Non-pigmented ciliary epithelial cell (primary cell): ENCODE data around the gene SRR.

Source experiments
- DNase-seq: peaks from one replicate; pipeline ENCODE4 v3.0.0-alpha.2; 2010; ENCODE audit warnings: low read depth

The SRR gene

DNA sequence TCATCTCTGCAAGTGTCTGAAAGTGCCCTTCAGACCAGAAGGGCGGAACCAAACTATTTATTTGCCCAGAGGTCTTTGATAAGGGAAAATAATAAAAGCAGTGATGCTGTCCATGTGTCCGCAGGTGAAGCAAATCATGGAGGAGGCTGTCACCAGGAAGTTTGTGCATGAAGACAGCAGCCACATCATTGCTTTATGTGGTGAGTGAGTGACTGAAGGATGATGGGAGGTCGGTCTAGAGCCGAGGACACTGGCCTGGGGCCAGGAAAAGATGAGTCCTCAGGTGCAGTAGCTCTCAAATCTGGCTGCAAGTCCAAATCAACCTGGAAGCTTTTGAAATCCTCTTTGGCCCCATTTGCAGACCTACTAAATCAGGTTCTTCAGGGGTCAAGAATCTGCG, 39.7 kb downstream of the SRR start:
- no peak for DNase-seq

DNA sequence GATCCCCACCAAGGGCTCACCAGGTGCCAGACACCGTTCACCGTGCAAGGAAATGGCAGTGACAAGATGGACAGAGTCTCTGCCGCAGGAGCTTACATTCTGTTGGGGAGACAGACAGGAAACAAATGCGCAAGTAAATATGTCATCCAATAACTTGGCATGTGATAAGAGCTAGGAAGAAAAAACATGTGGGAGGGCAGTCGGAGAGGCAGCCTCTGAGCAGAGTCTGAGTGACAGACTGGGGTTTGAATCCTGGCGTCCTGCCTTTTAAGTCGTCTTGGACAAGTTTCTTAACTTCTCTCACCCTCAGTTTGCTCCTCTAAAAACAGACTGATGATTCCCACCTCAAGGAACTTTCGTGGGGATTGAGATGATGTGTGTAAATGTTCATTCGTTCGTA, 40.8 kb downstream of the SRR start:
- DNase-seq = no peak

DNA sequence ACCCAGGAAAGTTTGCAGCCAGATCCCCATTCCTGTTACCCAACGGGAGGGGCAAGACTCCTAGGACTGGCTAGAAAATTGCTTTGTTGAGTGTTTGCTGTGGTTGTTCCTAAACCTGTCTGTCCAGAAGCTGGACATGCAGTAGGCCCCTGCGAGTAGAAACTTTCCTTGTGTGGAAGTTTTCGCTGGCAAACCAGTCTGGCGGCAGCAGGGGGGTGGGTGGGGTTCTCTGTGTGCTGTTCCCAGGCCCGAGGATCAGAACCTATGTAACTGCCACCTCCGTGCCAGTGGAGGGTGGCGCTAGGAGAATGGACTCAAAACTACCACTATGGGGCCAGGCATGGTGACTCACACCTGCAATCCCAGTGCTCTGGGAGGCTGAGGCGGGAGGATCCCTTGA, 42.7 kb downstream of the SRR start:
- DNase-seq = no peak

DNA sequence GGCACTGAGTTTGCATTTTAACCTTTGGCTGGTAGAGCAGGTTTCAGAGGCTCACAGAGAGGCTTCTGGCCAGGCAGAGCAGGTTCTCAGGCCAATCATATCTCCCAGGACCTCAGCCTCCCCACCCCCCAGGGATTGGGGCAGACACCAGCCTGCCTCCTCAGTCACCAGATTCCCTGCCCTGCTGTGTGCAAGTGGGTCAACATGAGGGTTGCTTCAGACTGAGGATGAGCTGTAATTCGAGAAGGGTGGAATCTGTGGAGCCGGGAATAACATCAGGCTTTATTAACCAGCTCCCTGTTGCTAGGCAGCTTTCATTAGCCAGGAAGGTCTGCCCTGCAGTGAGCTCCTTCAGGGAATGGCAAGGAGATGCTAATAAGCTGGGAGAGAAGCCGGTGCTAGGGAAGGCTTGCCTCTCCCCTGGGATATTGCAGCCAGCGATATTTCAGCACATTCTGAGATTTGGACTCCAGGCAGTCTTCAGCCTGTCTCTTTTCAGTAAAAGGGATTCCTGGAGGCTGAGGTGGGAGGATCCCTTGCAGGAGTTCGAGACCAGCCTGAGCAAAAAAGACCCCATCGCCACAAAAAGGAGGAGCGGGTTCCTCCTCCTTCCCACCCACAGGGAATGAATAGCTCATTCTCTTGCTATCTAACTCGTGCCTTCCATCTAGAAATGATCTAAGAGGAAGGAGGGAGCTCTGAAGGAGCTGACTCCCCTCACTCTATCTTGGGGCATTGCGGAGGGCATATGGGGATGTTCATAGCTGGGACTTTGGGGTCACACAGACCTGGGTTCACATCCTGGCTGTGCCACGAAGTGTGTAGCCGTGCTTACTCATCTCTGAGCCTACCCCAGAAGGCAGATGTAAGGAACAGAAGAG, 44.3 kb downstream of the SRR start:
- peak; percentile 24 for DNase-seq

DNA sequence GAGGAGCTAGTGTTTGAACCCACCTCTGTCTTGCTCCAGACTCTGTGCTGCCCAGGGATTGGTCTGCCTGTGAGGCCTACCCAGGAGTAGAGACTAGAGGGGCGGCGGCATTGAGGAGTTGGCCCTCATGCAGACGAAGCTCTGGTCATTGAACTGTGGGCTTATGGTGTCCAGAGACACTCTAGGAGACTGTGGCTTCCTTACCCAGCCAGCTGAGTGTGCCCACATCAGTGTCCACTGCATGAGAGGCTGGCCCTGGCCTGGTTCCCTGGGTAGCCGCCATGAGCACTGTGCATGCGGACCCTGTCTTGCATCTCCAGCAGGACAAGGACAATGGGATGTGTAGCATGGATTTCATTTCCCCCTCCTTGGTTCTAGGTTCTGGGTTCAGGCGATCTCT, 47.5 kb downstream of the SRR start:
- DNase-seq = no peak

DNA sequence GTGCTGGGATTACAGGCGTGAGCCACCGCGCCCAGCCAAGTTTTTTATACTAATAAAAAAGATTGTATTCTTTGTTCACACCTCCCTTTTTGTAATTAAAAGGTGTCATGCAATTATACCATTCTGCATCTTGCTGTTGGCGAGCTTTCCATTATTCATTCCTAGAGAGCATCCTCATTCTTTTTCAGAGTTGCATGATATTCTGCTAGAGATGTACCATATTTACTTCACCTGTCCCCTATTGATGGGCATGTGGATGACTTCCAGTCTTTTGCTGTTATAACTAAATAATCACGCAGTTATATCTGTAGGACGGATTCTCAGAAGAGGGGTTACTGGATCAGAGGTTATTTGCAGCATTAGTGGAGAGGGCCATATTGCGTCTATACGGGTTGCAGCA, 50.6 kb downstream of the SRR start:
- no peak for DNase-seq

DNA sequence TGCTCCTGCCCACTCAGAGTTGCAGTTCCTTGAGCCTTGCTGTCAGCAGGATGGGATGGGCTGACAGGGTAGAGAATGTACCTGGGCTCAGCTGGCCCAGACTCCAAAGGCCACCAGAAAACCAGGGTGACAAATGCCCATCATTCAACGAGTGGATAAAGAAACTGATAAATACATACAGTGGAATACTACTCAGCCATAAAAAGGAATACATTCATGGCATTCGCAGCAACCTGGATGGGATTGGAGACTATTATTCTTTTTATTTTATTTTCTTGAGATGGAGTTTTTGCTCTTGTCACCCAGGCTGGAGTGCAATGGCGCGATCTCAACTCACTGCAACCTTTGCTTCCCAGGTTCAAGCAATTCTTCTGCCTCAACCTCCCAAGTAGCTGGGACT, 53.5 kb downstream of the SRR start:
- DNase-seq = no peak

GRCh38 chr17:2357931-2358434, 54.2 kb downstream of the SRR start:
- DNase-seq = no peak

- DNase-seq = no peak
Measured at GRCh38 chr17:2361010-2361760, 57.4 kb downstream of the SRR start.

DNA sequence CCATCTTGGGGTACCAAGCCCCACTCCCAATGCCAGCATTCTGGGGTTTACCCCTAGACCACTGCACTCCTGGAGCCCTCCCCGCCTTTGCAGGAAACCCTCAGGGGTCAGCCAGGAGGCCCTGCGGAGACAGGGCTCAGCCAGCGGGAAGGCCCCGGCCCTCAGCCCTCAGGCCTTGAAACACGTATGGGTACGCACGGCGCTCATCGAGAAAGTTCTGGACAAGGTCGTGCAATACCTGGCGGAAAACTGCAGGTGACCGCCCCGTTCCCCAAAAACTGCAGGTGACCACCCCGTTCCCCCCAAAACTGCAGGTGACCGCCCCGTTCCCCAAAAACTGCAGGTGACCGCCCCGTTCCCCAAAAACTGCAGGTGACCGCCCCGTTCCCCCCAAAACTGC, 58.3 kb downstream of the SRR start:
- no peak for DNase-seq

DNA sequence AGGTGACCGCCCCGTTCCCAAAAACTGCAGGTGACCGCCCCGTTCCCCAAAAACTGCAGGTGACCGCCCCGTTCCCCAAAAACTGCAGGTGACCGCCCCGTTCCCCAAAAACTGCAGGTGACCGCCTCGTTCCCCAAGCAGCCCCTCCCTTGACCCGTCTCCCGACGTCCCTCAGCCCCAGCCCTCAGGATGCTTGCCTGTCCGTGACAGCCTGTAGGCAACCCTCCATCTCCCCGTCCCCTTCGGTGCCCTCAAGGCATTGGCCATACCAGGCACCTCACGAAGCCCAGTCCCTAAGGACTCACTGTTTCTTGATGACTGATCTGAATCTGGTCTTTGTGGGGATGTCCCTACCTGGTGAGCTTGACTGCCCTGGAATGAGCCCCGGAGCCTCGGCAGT, 58.7 kb downstream of the SRR start:
- no peak for DNase-seq

DNA sequence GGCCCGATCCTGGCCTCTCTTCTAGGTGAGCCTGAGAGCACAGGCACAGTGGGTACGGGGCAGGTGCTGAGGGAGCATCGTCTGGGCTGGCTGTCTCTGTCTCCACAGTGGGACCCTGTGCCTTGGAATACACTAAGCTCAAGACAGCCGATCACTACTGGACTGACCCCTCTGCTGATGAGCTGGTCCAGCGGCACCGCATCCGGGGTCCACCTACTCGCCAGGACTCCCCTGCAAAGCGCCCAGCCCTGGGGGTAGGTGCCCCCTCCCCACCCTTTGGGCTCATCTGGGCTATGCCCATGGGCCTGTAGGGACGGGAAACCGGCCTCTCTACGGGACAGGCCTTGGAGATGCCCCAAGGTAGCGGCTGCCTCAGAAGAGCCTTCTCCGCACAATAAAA, 59.1 kb downstream of the SRR start:
- DNase-seq = no peak

DNA sequence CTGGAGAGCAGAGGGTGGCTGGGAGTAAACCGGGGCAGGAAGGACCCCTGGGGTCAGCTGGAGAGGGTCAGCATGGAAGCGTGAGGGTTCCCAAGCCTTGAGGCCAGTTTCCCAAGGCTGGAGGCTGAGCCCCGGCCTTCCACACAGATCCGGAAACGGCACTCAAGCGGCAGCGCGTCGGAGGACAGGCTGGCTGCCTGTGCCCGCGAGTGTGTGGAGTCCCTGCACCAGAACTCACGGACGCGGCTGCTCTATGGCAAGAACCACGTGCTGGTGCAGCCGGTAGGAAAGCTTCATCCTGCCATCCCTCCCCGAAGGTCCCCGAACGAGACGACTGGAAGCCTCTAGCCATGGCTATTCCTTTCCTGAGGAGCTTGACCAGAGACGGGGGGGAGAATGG, 59.6 kb downstream of the SRR start:
- no peak for DNase-seq

GRCh38 chr17:2363851-2364762, 60.4 kb downstream of the SRR start:
- no peak for DNase-seq

DNA sequence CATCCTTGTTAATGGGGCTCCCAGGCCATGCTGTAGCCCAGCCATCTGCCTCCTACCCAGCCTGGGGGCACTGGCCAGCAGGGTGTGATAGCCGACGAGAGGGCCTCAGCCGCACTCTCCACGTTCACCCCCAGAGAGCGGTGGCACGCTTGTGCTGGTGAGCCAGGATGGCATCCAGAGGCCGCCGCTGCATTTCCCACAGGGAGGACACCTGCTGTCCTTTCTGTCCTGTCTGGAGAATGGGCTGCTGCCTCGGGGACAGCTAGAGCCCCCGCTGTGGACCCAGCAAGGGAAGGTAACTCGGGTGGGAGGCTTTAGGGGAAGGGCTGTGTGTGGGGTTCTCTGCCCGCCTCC, 61.0 kb downstream of the SRR start:
- DNase-seq = no peak

GRCh38 chr17:2365132-2365531, 61.4 kb downstream of the SRR start:
- DNase-seq = no peak

DNA sequence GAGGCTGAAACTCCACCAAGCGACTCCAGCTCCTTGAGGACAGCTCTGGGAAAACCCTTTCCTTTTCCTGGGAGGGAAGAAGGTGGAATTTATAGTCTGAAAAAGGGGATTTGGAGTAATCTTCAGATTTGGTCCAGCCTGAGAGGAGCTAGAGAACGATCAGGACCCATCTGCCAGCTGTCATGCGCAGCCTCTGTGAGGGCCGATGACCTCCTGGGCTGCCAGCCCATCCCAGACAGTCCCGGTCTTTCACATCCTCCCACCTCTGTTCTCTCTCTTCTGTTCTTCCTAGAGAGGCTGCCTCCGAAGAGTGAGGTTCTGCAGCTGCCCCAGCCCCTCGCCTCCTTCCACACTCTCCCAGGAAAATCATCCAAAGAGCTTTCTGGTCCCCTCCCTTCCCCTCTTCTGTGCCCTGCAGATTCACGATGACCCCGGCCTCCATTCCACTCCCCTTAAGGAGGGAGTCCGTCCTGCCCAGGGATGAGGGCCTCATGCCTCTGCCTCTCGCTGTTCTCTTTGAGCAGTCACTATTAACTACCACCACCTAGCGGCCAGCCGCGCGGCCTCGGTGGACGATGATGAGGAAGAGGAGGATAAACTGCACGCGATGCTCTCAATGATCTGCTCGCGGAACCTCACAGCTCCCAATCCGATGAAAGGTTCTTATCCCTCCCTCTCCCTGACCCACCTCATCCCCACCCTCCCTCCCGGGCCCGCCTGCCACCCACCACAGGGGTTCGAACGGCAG, 63.2 kb downstream of the SRR start:
- DNase-seq = no peak

DNA sequence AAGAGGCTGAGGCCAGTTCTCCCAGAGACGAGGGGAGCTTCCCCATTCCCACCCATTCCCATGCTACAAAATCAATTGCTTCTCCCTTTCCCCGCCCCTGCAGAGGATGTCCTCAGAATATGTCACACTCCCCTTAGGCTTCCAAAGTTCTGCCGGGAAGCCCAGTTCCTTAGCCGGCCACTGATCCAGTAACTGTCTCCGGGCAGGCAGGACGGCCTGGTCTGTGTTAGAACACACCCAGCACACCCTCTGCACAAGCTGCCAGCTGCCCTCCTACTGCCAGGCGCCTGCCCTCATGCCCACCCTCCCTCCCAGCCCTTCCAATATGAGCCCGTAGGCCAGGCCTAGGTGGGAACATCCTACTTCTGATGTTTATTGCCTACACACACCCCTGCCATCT, 64.6 kb downstream of the SRR start:
- no peak for DNase-seq

DNA sequence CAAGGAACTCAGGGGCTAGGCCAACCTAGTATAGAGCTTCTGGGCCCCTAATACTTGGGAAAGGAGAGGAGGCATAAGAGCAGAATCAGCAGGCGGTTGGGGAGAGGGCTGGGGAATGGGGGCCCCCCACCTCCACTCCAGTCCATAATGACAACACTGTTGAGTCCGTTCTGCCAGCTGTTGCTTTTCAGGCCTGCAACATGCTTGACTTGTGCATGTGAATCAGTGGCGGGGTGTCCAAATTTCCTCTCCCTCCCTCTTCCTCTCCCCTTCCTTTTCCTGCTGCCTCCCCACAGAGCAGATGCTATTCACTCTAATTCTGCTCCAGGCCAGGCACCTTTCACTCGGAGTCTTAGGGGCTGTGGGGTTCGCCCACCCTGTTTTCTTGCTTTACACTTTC, 65.3 kb downstream of the SRR start:
- no peak for DNase-seq

DNA sequence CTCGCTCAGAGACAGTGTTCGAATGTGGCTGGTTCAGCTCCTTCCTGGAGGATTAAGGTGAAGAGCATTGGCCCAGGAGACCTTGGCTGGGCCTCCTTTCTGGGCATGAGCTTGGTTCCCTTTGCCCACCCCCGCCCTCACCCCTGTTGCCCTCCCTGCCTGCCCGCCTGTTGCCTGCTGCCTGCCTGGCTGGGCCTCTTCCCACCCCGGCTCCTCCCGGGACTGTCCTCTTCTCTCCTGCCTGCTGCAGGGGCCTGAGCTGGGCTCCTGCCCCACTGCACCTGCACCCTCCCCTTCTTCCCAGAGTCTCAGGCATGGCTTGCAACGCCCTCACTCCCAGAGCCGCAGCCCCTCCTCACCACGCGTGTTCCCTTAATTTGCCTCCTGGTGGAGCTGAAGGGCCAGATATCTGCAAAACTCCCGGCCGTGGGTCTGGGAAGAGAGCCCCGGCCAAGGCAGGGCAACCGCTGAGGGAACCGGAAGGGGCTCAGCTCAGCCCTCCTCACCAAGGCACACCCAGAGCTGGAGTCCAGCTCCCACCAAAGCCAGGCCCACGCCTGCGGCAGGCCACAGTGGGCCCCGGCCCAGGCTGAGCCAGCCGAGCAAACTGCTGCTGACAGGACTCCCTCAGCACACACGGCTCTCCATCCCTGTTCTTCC, 65.9 kb downstream of the SRR start:
- DNase-seq = no peak

- no peak for DNase-seq
Measured at GRCh38 chr17:2370211-2370589, 66.5 kb downstream of the SRR start.
